Omental fat pad (tissue), 4 donors: ENCODE data around the gene KCTD10. TPM values are rescaled to one million over a fixed set of nuclear protein-coding genes. Genes with fewer than 3 reads are reported as not detected.
"Not testable (repeated sequence)": the region's sequence is repeated elsewhere in the genome, so short reads cannot be mapped to it uniquely, and the experiment has no call there.

ENCODE experiments used
- ATAC-seq: fragments of 150-250 bp; one replicate; pipeline ENCODE4 v1.9.1; 2016; ENCODE audit warnings: mild to moderate bottlenecking, moderate library complexity; ENCODE audit not compliant: low FRiP score
- DNase-seq: peaks from one replicate; pipeline ENCODE4 v3.0.0-alpha.2; 2019; ENCODE audit warnings: low spot score
- total RNA-seq, 4 donors: library from RNA; depleted of rRNA; stranded (reverse); fragments of >200 nt; gene quantifications; one replicate each; pipeline ENCODE4 v1.1.0, GENCODE V29; 2016
- TF ChIP-seq, protein P1 (sequence below), 3 donors: fragments of 450-650 bp; IDR thresholded peaks; one replicate each; pipeline ENCODE4 v1.5.1; 2016 to 2017; ENCODE audit warnings: antibody characterized with exemption in 3 of 3, mild to moderate bottlenecking in 3 of 3, moderate library complexity in 2 of 3

Gene KCTD10
- total RNA-seq, 4 donors from 2014 or later, result 75.6 to 99.6 (median 81.8) TPM

DNA sequence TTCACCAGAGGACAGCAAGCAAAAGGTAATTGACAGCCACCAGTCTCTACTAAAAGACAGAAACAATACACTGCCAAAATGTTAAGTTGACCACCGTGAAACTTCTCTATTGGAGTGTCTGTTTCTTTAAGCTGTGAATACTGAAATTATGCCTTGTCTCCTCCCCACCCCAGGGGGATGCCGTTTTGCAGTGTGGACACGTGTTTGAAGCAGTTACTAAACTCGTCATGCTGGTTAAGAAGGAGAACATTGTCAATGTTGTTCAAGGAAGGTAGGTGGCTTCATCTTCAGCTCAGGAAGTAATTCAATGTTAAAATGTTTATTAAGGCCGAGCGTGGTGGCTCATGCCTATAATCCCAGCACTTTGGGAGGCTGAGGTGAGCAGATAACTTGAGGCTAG is 32.8 kb downstream of the KCTD10 start:
- ATAC-seq (no peak), DNase-seq (no peak)
- TF ChIP-seq, protein P1, sequence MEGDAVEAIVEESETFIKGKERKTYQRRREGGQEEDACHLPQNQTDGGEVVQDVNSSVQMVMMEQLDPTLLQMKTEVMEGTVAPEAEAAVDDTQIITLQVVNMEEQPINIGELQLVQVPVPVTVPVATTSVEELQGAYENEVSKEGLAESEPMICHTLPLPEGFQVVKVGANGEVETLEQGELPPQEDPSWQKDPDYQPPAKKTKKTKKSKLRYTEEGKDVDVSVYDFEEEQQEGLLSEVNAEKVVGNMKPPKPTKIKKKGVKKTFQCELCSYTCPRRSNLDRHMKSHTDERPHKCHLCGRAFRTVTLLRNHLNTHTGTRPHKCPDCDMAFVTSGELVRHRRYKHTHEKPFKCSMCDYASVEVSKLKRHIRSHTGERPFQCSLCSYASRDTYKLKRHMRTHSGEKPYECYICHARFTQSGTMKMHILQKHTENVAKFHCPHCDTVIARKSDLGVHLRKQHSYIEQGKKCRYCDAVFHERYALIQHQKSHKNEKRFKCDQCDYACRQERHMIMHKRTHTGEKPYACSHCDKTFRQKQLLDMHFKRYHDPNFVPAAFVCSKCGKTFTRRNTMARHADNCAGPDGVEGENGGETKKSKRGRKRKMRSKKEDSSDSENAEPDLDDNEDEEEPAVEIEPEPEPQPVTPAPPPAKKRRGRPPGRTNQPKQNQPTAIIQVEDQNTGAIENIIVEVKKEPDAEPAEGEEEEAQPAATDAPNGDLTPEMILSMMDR (IDR thresholded peaks at IDR 0.05), result no peak

DNA sequence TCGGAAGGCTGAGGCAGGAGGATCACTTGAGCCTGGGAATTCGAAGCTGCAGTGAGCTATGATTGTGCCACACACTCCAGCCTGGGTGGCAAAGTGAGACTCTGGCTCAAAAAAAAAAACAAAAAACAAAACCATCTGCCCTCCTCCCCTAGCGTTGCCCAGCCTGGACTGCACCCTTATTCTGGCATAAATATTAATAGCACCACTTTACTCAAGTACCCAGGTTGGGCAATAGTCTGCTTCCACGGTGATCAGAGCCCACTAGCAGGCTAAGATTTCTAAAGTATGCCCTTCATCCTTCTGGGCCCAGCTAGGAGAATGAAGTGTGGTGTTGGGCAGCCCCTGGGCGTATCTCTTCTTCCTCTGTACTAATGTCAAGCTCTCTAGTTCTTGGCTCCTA is 33.3 kb downstream of the KCTD10 start:
- ATAC-seq, result no peak
- TF ChIP-seq, protein P1 (IDR thresholded peaks at IDR 0.05), result no peak
- no peak for DNase-seq

DNA sequence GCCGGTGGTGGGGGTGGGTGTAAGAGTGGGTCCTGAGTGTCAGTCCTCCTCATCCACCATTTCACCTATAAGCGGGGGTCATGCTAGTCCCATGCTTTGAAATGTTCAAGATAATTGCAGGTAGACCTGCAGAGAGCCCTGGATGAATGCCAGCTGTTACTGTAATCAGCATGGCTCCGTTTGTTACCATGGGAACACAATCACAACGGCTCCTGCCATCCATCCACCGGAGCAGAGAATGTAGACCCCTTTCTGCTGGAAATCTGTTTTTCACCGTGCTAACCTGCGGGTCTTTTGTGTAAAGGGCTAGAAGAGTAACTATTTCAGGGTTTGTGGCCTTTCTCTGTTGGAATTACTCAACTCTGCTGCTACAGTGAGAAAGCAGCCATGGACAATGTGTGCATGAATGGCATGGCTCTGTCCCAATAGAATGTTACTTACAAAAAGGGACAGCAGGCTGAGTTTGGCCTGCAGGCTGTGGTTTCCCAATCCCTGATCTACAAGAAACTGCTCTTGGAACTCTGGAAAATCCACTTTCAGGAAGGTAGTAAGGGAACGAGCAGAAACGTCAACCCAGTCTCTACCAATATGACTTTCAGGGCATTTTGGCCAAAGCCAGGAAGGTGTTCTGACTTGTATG is 36.1 kb downstream of the KCTD10 start:
- TF ChIP-seq, protein P1 (IDR thresholded peaks at IDR 0.05), result no peak
- ATAC-seq, result no peak
- DNase-seq, result no peak

DNA sequence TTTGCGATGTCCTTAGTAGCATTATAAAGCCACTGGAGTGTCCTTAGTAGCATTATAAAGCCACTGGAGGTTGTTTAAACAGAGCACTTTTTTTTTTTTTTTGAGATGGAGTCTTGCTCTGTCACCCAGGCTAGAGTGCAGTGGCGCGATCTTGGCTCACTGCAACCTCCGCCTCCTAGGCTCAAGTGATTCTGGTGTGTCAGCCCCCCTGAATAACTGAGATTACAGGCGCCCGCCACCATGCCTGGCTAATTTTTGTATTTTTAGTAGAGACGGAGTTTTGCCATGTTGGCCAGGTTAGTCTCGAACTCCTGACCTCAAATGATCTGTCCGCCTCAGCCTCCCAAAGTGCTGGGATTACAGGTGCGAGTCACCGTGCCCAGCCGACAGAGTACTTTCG is 37.1 kb downstream of the KCTD10 start:
- not testable (repeated sequence) for DNase-seq, ATAC-seq

DNA sequence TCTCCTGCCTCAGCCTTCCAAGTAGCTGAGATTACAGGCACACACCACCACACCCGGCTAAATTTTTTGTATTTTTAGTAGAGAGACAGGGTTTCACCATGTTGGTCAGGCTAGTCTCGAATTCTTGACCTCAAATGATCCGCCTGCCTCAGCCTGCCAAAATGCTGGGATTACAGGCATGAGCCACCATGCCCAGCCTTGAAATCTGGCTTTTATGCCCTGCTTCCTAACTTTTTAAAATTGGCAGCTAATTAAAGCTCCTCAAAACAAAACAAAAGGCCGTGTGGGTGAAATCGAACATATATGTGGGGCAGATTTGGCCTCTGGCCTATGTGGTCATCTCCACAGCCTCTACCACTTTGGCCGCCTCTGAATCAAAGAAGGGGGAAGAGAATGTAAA is 37.9 kb downstream of the KCTD10 start:
- DNase-seq, result no peak
- TF ChIP-seq, protein P1 (IDR thresholded peaks at IDR 0.05), result no peak
- ATAC-seq, result no peak

DNA sequence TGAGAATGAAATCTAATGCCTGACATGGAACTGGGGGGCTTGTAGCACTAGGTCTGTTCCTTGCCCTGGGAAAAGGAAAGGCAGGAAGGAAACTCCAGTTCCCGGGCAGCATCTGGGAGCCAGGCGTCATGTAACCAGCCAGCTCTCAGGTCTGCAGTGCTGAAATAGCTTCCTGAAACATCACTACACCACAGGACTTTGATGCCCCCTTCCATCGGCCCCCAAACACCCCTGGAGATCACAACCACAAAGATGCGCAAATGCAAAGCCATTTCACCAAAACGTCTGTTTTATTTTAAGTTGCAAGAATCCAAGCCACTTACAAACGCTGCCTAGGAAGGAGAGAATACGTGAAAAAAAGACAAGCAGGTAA is 40.9 kb downstream of the KCTD10 start:
- TF ChIP-seq, protein P1 (IDR thresholded peaks at IDR 0.05), result no peak
- no peak for ATAC-seq
- no peak for DNase-seq

DNA sequence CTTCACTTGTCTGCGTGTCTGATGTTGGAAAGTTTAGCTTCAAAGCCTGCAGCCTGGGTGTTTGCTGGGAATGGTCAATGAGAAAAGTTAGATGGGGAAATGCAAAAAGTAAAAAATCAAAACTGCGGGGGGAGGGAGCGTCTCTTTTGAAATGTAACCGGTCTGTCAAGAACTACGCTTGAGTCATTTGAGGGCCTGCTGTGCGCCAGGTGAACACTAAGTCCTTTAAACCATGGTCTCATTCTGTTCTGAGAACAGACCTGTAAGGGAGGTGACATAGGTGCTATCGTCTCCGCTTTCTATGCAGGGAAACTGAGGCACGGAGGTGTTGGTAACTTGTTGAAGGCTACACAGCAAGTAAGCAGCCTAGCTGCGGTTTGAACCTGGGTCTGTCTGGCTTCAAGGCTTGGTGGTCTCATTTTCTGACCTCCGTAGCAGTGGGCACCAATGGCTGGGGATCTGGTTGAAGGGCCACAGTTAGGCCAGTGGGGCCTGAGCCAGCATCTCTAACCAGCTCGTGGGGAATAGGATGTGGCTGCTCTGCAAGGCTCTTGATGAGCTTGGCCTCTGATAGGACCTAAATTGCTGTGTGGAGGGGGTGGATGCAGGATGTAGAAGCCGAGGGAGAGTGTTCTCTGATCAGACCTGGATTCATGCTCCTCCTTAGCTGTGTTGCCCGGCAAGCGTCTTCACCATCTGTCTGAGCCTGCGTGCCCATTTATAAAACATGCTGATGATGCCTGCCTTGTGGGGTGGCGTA is 41.5 kb downstream of the KCTD10 start:
- ATAC-seq (no peak), DNase-seq (no peak)
- TF ChIP-seq, protein P1 (IDR thresholded peaks at IDR 0.05), result no peak
